Vagina (tissue), 2 donors: ENCODE measurements around the gene NPPB. TPM values are rescaled to one million over a fixed set of nuclear protein-coding genes. Genes with fewer than 3 reads are reported as not detected.

Source experiments
- DNase-seq, 2 donors: peaks; one replicate each; pipeline ENCODE4 v3.0.0-alpha.2; 2017; ENCODE audit errors: extremely low spot score in 2 of 2
- H3K27ac ChIP-seq: fragments of 200-600 bp; sonication (generic); one replicate; pipeline ENCODE4 v1.5.1; 2019
- H3K27me3 ChIP-seq: fragments of 200-600 bp; sonication (generic); one replicate; pipeline ENCODE4 v1.5.1; 2019
- H3K36me3 ChIP-seq, 2 donors: fragments of 200-600 bp; sonication (generic); one replicate each; pipeline ENCODE4 v1.5.1; 2017 to 2019
- H3K4me1 ChIP-seq: fragments of 200-600 bp; sonication (generic); one replicate; pipeline ENCODE4 v1.5.1; 2019
- H3K4me3 ChIP-seq, 2 donors: fragments of 200-600 bp; sonication (generic); 1 replicate in 1 of 2; 2 replicates in 1 of 2; pipeline ENCODE4 v1.5.1; 2016 to 2019
- H3K9me3 ChIP-seq: fragments of 200-600 bp; sonication (generic); one replicate; pipeline ENCODE4 v1.5.1; 2019
- POLR2A ChIP-seq, 2 donors: fragments of 450-650 bp; IDR thresholded peaks; one replicate each; pipeline ENCODE4 v1.6.1; 2017; ENCODE audit warnings: antibody characterized with exemption in 2 of 2, mild to moderate bottlenecking in 2 of 2, moderate library complexity in 2 of 2
- POLR2AphosphoS5 ChIP-seq, 2 donors: sonication (generic); formaldehyde crosslinking; IDR thresholded peaks; one replicate each; pipeline ENCODE4 v1.9.0; 2017; ENCODE audit warnings: antibody characterized with exemption in 2 of 2, mild to moderate bottlenecking in 2 of 2, low read depth in 1 of 2; ENCODE audit not compliant: insufficient read depth in 1 of 2
- intact Hi-C: fragments of 100-400 bp; cut with DNase I; formaldehyde crosslinking; loops from one replicate; pipeline ENCODE4 v1.15.1; 2023
- total RNA-seq: library from RNA; depleted of rRNA; stranded (reverse); fragments of >200 nt; gene quantifications from one replicate; pipeline ENCODE4 v1.2.3, GENCODE V29; 2016
- TF ChIP-seq, protein P1 (sequence below), 3 experiments: fragments of 450-650 bp in 2 of 3; fragments of 200-600 bp in 1 of 3; sonication (generic) in 1 of 3; IDR thresholded peaks; one replicate each; pipeline ENCODE4 v1.5.1; 2017 to 2019; ENCODE audit warnings: antibody characterized with exemption in 3 of 3, mild to moderate bottlenecking in 2 of 3, moderate library complexity in 2 of 3

NPPB gene
- total RNA-seq, 1 donor from 2014 or later = not detected

DNA sequence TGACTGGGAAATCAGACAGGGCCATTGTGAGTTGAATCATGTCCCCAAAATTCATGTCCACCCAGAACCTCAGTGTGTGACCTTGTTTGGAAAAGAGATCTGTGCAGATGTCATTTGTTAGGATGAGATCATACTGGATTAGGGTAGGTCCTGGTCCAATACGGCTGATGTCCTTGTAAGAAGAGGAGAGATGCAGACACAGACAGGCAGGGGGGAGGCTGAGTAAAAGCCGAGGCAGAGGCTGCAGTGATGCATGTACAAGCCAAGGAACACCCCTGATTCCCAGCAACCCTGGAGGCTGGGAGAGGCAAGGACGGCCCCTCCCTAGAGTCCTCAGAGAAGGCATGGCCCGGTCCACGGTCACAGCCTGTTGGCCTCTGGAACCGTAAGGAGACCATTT, 15.9 kb upstream of the NPPB start:
- TF ChIP-seq POLR2AphosphoS5 (IDR thresholded peaks at IDR 0.05; ENCODE audit: insufficient read depth in 1 of 2, low read depth in 1 of 2) (peak in 1 of 2 donors; percentile 2), POLR2A (IDR thresholded peaks at IDR 0.05) (no peak)
- Histone ChIP-seq H3K36me3 (no peaks in the 10 kb centered on the region), H3K27ac (no peak overlapping the region), H3K9me3 (no peaks in the 10 kb centered on the region), H3K4me1 (no peaks in the 10 kb centered on the region), H3K4me3 (no peak overlapping the region), H3K27me3 (no peaks in the 10 kb centered on the region)
- DNase-seq = no peak
- intact Hi-C loops = no loop called here

DNA sequence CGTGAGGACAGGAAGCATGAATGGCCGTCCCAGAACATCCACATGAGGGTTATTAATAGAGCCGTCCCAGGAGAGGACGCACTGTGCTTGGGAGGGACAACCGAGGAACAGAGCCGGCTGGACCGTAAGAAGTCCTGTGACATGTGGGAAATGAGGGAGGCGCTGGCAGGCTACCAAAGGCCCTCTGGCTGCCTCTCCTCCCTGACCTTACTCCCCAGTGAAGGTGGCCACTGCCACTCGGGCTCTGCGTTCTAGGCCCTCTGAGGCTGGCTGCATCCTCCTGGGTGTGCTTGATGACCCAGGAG, 15.5 kb upstream of the NPPB start:
- Histone ChIP-seq H3K4me1 (no peaks in the 10 kb centered on the region), H3K9me3 (no peaks in the 10 kb centered on the region), H3K36me3 (no peaks in the 10 kb centered on the region), H3K27ac (no peak overlapping the region), H3K27me3 (no peaks in the 10 kb centered on the region), H3K4me3 (no peak overlapping the region)
- intact Hi-C loops = no loop called here
- no peak for DNase-seq
- TF ChIP-seq POLR2AphosphoS5 (IDR thresholded peaks at IDR 0.05; ENCODE audit: insufficient read depth in 1 of 2, low read depth in 1 of 2) = peak in 1 of 2 donors; percentile 49
- TF ChIP-seq, protein P1, sequence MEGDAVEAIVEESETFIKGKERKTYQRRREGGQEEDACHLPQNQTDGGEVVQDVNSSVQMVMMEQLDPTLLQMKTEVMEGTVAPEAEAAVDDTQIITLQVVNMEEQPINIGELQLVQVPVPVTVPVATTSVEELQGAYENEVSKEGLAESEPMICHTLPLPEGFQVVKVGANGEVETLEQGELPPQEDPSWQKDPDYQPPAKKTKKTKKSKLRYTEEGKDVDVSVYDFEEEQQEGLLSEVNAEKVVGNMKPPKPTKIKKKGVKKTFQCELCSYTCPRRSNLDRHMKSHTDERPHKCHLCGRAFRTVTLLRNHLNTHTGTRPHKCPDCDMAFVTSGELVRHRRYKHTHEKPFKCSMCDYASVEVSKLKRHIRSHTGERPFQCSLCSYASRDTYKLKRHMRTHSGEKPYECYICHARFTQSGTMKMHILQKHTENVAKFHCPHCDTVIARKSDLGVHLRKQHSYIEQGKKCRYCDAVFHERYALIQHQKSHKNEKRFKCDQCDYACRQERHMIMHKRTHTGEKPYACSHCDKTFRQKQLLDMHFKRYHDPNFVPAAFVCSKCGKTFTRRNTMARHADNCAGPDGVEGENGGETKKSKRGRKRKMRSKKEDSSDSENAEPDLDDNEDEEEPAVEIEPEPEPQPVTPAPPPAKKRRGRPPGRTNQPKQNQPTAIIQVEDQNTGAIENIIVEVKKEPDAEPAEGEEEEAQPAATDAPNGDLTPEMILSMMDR (IDR thresholded peaks at IDR 0.05) = no peak
- no peak for TF ChIP-seq POLR2A (IDR thresholded peaks at IDR 0.05)

DNA sequence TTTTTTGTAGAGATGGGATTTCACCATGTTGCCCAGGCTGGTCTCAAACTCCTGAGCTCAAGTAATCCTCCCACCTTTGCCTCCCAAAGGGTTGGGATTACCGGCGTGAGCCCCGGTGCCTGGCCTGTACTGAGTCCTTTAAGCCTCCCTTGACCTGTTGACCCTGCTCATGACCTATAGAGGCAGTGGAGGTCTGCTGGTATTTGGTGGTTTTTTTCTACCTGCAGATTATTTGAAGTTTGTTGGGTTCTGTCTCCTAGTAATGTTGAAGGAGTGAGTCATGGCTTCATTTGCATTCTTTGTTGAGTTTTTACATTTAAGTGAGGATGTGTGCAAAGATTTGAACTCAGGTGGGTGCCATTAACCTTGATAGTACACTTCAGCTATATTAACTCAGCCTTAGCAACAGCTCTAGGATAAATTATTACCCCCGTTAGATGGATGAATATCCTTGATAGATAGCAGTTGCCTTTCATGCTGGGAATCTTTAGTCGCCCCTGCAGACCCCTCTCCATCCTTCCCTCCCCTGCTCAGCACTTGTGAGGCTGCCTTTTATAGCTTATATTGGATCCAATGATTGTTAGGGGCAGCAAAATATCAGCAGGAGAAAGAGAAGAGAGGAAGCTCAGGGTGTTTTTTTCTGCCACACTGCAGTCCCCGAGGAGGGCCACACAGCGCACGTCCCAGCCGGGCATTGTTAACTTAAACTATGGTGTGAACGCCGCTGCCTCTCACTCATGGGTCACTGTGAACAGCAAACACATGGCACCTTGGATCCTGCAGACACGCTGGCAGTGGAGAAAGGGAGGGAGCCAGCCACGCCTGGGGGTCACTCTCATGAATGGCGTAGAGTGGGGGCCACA, 14.9 kb upstream of the NPPB start:
- TF ChIP-seq, protein P1 (IDR thresholded peaks at IDR 0.05) = no peak
- TF ChIP-seq POLR2AphosphoS5 (IDR thresholded peaks at IDR 0.05; ENCODE audit: insufficient read depth in 1 of 2, low read depth in 1 of 2) = no peak
- TF ChIP-seq POLR2A (IDR thresholded peaks at IDR 0.05) = no peak
- DNase-seq = no peak
- H3K36me3 ChIP-seq = no peaks in the 10 kb centered on the region
- H3K4me3 ChIP-seq = no peak overlapping the region
- H3K9me3 ChIP-seq = no peaks in the 10 kb centered on the region
- H3K27me3 ChIP-seq = no peaks in the 10 kb centered on the region
- no peaks in the 10 kb centered on the region for H3K4me1 ChIP-seq
- intact Hi-C loops = no loop called here
- no peak overlapping the region for H3K27ac ChIP-seq

DNA sequence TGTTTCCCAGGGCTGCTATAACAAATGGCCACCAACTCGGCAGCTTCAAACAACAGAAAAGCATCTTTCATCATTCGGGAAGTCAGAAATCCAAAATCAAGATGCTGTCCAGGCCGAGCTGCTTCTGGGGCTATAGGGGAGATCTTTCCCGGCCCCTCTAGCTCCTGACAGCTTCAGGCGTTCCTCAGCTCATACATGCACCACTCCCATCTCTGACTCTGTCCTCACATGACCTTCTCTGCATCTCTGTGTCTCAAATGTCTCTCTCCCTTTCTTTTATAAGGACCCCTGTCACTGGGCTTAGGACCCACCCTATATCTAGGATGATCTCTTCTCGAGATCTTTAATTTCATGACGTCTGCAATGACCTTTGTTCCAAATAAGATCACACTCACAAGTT, 13.8 kb upstream of the NPPB start:
- Histone ChIP-seq H3K27ac (no peak overlapping the region), H3K4me1 (no peaks in the 10 kb centered on the region), H3K9me3 (no peaks in the 10 kb centered on the region), H3K27me3 (no peaks in the 10 kb centered on the region), H3K4me3 (no peak overlapping the region), H3K36me3 (no peaks in the 10 kb centered on the region)
- no peak for DNase-seq
- intact Hi-C loops = no loop called here
- TF ChIP-seq POLR2A (IDR thresholded peaks at IDR 0.05) (no peak), POLR2AphosphoS5 (IDR thresholded peaks at IDR 0.05; ENCODE audit: insufficient read depth in 1 of 2, low read depth in 1 of 2) (no peak)
- TF ChIP-seq, protein P1 (IDR thresholded peaks at IDR 0.05) = no peak

DNA sequence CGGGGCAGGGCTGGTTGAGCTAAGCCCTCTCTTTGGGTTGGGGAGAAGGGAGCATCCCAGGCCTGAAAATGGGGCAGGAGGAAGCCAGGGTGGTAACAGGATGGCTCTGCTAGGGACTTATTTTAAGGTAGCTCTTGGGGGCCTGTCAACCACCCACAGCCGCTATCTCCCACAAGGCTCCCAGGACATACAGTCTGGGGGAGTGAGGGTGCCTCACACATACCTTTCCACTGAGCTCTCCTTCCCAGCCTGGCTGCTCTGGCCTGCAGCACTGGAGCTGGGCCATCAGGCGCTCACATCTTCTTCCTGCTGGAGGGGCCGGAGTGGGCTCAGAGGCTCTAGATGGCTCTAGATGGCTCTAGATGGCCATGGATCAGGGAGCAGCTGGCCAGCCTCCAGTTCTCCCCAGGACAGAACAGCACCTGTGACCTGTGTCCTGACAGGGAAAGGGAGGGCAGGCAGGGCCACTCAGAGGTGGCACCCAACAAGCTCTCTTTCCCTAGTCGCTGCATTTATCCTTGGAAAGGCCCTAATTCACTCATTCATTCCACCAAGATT, 11.0 kb upstream of the NPPB start:
- intact Hi-C loops = no loop called here
- Histone ChIP-seq H3K4me3 (no peak overlapping the region), H3K27me3 (no peaks in the 10 kb centered on the region)

More for the DNA sequence above, 11.0 kb upstream of the NPPB start:
- no peaks in the 10 kb centered on the region for H3K9me3 ChIP-seq
- DNase-seq = no peak
- no peaks in the 10 kb centered on the region for H3K4me1 ChIP-seq
- no peak overlapping the region for H3K27ac ChIP-seq
- no peak for TF ChIP-seq POLR2A (IDR thresholded peaks at IDR 0.05)
- no peak for TF ChIP-seq POLR2AphosphoS5 (IDR thresholded peaks at IDR 0.05; ENCODE audit: insufficient read depth in 1 of 2, low read depth in 1 of 2)
- TF ChIP-seq, protein P1 (IDR thresholded peaks at IDR 0.05) = no peak
- no peaks in the 10 kb centered on the region for H3K36me3 ChIP-seq
